ENCODE data around the gene LMF1. TPM values are rescaled to one million over a fixed set of nuclear protein-coding genes. Genes with fewer than 3 reads are reported as not detected.

The LMF1 gene
- total RNA-seq, 1 experiment from 2014 or later = 7.1 TPM

- Histone ChIP-seq H3K4me3 (ENCODE audit: insufficient read depth, low read depth, low read length) (no peak overlapping the region), H3K27me3 (ENCODE audit: control insufficient read depth, insufficient read depth, low read length) (no peaks in the 10 kb centered on the region), H3K36me3 (replicated peaks; ENCODE audit: control insufficient read depth, insufficient read depth, low read length) (no peaks in the 10 kb centered on the region)
- DNase-seq = no peak
Observed at GRCh38 chr16:920051-920681, 50.6 kb downstream of the LMF1 start.

DNA sequence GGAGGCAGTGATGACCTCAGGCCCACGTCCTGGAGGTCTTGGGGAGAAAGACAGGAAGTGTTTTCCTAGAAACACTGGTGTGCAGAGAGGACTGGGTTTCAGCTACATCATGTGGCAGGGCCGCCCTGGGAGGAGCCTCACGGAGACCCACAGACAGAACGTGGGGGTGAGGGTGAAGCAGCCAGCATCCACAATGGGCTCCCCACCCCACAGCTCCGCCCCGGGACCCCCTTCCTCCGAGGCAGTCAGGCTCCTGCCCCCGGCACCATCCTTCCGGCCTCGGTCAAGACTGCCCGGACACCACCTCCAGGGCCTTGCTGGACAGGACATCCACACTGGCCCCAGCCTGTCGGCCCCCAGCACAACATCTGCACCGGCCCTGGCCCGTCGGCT lies 51.1 kb downstream of the LMF1 start:
- no peaks in the 10 kb centered on the region for H3K36me3 ChIP-seq (replicated peaks; ENCODE audit: control insufficient read depth, insufficient read depth, low read length)
- no peak for DNase-seq
- H3K27me3 ChIP-seq (ENCODE audit: control insufficient read depth, insufficient read depth, low read length) = no peaks in the 10 kb centered on the region
- H3K4me3 ChIP-seq (ENCODE audit: insufficient read depth, low read depth, low read length) = no peak overlapping the region

GRCh38 chr16:918741-919657 lies 51.8 kb downstream of the LMF1 start:
- H3K4me3 ChIP-seq (ENCODE audit: insufficient read depth, low read depth, low read length) = no peak overlapping the region

DNA sequence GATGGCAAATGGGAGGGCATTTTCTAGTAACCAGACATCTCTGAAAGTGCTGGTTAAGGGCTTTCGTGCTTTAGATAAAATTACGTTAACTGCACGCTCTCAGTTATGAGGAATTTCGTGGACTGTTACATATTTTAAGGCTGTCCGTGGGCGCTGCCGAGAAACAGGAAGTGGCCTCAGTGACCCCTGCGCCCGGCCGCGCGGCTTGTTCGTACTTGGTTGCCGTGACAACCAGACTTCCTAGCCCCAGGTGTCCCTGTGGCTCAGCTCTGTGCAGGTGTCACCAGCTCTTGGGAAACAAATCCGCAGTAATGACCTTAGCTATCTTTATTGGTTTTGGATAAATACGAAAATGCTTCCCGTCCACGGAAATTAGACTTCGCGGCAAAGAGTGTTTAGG lies 52.7 kb downstream of the LMF1 start:
- H3K27me3 ChIP-seq (ENCODE audit: control insufficient read depth, insufficient read depth, low read length) = no peaks in the 10 kb centered on the region
- no peak for DNase-seq
- no peaks in the 10 kb centered on the region for H3K36me3 ChIP-seq (replicated peaks; ENCODE audit: control insufficient read depth, insufficient read depth, low read length)
- H3K4me3 ChIP-seq (ENCODE audit: insufficient read depth, low read depth, low read length) = no peak overlapping the region

More at GRCh38 chr16:918741-919657, 51.8 kb downstream of the LMF1 start:
- DNase-seq = no peak
- Histone ChIP-seq H3K36me3 (replicated peaks; ENCODE audit: control insufficient read depth, insufficient read depth, low read length) (no peaks in the 10 kb centered on the region), H3K27me3 (ENCODE audit: control insufficient read depth, insufficient read depth, low read length) (no peaks in the 10 kb centered on the region)

DNA sequence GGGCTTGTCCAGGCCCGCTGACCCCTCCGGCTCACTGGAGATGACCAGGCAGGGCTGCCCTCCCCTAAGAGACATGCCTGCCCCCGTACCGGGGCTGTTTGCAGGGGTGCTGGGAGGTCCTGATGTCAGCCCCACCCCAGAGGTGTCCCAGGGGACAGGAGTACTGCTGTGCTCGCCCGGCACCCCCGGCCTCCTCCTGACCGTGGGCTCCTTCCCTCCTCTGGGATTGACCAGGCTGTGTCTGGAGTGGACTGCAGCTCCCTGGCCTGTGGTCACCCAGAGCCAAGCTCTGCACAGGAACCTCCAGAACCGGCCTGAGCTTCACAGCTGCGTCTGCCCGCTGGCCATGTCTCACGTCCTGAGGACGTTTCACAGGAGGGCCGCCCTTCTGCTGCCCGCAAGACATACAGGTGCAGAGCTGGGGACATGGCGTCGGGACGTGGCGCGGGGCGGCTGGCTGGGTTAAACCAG lies 53.2 kb downstream of the LMF1 start:
- DNase-seq = no peak
- Histone ChIP-seq H3K4me3 (ENCODE audit: insufficient read depth, low read depth, low read length) (no peak overlapping the region), H3K27me3 (ENCODE audit: control insufficient read depth, insufficient read depth, low read length) (no peaks in the 10 kb centered on the region), H3K36me3 (replicated peaks; ENCODE audit: control insufficient read depth, insufficient read depth, low read length) (no peaks in the 10 kb centered on the region)

DNA sequence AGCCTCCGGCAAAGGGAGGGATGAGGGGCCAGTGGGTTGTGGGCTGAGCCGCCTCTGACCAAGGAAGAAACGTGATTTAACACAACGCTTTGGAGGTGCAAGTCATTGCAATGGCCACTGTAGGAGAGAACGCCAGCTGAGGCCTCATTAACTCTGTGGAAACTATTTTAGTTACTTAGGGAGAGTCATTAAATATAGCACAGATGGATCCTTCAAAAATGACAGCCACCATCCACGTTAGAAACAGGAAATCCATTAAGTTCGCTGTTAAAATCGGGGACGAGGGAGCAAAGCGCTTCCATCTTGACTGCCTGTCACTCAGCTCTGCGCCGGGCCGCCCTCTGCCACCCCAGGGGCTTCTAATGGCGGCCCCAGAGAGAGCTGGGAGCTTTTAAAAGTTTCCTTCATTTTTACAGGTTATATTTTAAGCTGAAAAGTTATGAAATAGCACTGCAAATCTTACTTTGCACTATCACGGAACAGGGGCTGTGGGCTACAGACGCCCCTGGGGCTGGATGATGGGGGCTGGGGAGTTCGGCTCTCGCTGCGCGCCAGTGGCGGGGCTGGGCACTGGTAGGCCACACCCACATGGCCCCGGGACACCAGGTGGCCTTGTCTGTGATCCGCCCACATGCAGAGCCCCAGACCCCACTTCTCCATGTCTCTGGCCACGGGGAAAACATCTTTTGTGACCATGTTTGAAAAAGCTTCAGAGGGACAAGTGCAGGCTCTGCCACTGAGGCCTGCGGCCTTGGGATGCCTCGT lies 54.6 kb downstream of the LMF1 start:
- no peak for DNase-seq
- Histone ChIP-seq H3K4me3 (ENCODE audit: insufficient read depth, low read depth, low read length) (no peak overlapping the region), H3K36me3 (replicated peaks; ENCODE audit: control insufficient read depth, insufficient read depth, low read length) (no peaks in the 10 kb centered on the region), H3K27me3 (ENCODE audit: control insufficient read depth, insufficient read depth, low read length) (no peaks in the 10 kb centered on the region)

- Histone ChIP-seq H3K36me3 (replicated peaks; ENCODE audit: control insufficient read depth, insufficient read depth, low read length) (no peaks in the 10 kb centered on the region), H3K27me3 (ENCODE audit: control insufficient read depth, insufficient read depth, low read length) (no peaks in the 10 kb centered on the region), H3K4me3 (ENCODE audit: insufficient read depth, low read depth, low read length) (no peak overlapping the region)
- DNase-seq = no peak
Observed at GRCh38 chr16:915546-915945, 55.2 kb downstream of the LMF1 start.

DNA sequence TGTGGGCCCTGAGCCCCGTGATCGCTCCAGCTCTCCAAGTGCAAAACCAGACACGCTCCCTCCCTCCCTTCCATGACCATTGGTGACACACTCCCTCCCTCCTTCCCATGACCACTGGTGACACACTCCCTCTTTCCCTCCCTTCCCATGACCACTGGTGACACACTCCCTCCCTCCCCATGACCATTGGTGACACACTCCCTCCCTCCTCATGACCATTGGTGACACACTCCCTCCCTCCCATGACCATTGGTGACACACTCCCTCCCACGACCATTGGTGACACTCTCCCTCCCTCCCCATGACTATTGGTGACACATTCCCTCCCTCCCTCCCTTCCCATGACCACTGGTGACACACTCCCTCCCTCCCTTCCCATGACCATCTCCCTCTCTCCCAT lies 56.3 kb downstream of the LMF1 start:
- Histone ChIP-seq H3K36me3 (replicated peaks; ENCODE audit: control insufficient read depth, insufficient read depth, low read length) (no peaks in the 10 kb centered on the region), H3K27me3 (ENCODE audit: control insufficient read depth, insufficient read depth, low read length) (no peaks in the 10 kb centered on the region), H3K4me3 (ENCODE audit: insufficient read depth, low read depth, low read length) (no peak overlapping the region)
- no peak for DNase-seq

DNA sequence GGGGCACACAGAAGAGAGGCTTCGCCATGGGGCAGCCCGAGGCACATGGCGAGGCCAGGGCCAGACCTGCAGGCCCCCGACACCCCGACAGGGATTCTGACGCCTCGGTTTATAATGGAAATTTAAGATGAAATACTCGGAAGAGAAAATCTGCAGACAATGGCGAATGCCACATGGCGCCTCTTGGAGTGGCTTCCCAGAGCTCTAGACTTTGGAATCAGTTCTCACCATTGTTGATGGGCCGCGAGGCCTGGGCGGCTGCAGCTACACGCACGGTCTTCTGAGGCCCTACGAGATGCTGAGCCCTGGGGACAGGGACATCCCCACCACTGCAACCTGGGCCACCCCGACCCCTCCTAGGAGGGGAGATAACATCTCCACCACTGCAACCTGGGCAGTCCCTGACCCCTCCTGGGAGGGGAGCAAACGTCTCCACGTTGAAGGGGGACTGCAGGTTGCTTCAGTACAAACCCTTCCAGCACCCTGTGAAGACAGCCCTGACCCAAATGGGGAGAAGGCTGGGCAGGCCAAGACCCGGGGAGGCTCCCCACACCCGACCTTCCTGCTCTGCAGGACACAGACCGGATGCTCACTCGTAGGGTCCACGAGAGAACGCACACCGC lies 56.9 kb downstream of the LMF1 start:
- Histone ChIP-seq H3K36me3 (replicated peaks; ENCODE audit: control insufficient read depth, insufficient read depth, low read length) (no peaks in the 10 kb centered on the region), H3K4me3 (ENCODE audit: insufficient read depth, low read depth, low read length) (no peak overlapping the region), H3K27me3 (ENCODE audit: control insufficient read depth, insufficient read depth, low read length) (no peaks in the 10 kb centered on the region)
- no peak for DNase-seq

DNA sequence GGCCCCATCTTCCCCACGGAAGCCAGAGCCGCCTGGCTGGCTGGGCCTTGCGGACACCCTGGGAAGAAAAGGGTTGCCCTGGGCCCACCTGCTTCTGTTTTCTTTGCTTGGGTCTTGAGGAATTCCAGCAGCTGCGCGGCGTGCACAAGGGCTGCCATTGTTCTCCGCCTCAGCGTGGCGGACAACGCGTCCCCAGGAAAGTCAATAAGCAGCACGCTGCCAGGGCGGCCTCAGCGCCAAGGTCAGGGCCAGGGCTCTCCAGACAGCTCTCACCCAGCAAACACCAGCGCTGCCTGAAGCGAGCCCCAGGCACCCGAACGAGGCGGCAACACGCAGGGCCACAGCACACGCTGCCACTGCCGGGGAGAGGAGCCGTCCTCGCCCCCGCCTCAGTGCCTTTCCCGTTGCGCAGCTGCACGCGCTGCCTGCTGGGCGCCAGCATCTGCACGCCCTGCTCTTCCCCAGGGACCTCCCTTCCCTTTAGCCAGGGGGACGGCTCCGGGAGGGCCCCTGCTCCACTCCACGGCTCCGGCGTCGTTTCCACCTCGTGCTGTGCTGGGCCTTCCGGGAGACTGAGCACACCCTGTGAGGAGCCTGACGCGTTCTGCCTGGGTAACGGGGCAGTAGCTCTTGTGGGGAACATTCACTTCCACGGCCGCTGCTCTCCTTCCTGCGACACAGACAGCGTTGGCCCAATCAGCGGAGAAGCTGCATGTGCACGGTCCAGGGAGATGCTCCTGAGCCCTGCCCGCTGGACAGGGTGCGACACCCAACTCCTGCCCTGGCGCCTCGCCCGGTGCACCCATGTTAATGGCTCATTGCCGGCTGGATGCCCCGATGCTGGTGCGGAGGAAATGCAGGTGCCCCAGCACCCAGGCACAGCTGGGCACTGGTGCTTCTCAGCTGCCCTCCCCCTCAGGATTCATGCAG lies 57.8 kb downstream of the LMF1 start:
- Histone ChIP-seq H3K4me3 (ENCODE audit: insufficient read depth, low read depth, low read length) (no peak overlapping the region), H3K27me3 (ENCODE audit: control insufficient read depth, insufficient read depth, low read length) (no peaks in the 10 kb centered on the region), H3K36me3 (replicated peaks; ENCODE audit: control insufficient read depth, insufficient read depth, low read length) (no peaks in the 10 kb centered on the region)
- DNase-seq = no peak

GRCh38 chr16:912322-912683 lies 58.5 kb downstream of the LMF1 start:
- Histone ChIP-seq H3K27me3 (ENCODE audit: control insufficient read depth, insufficient read depth, low read length) (no peaks in the 10 kb centered on the region), H3K36me3 (replicated peaks; ENCODE audit: control insufficient read depth, insufficient read depth, low read length) (no peaks in the 10 kb centered on the region), H3K4me3 (ENCODE audit: insufficient read depth, low read depth, low read length) (no peak overlapping the region)
- no peak for DNase-seq

- Histone ChIP-seq H3K4me3 (ENCODE audit: insufficient read depth, low read depth, low read length) (no peak overlapping the region), H3K27me3 (ENCODE audit: control insufficient read depth, insufficient read depth, low read length) (no peaks in the 10 kb centered on the region), H3K36me3 (replicated peaks; ENCODE audit: control insufficient read depth, insufficient read depth, low read length) (no peaks in the 10 kb centered on the region)
- DNase-seq = no peak
Observed at GRCh38 chr16:911604-912321, 59.0 kb downstream of the LMF1 start.

- no peaks in the 10 kb centered on the region for H3K36me3 ChIP-seq (replicated peaks; ENCODE audit: control insufficient read depth, insufficient read depth, low read length)
- no peaks in the 10 kb centered on the region for H3K27me3 ChIP-seq (ENCODE audit: control insufficient read depth, insufficient read depth, low read length)
- no peak for DNase-seq
- H3K4me3 ChIP-seq (ENCODE audit: insufficient read depth, low read depth, low read length) = no peak overlapping the region
Observed at GRCh38 chr16:911101-911500, 59.7 kb downstream of the LMF1 start.

Measured in H7 (cell line).